Mesothelial cell of epicardium (in vitro differentiated cells): ENCODE results near the gene MUC5AC. TPM values are rescaled to one million over a fixed set of nuclear protein-coding genes. Genes with fewer than 3 reads are reported as not detected.
"Not testable (repeated sequence)": the region's sequence is repeated elsewhere in the genome, so short reads cannot be mapped to it uniquely, and the experiment has no call there.

Experiments used
- DNase-seq, 2 experiments: peaks; one replicate each; pipeline ENCODE4 v3.0.0; 2021; ENCODE audit warnings: low spot score in 2 of 2; ENCODE audit not compliant: unreplicated experiment in 2 of 2
- H3K27ac Mint-ChIP-seq: 2 replicates; pipeline ENCODE4 v1.8.0; 2021; ENCODE audit warnings: mixed read lengths
- H3K27me3 Mint-ChIP-seq: 2 replicates; pipeline ENCODE4 v1.8.0; 2021; ENCODE audit warnings: low read depth, mixed read lengths
- H3K36me3 Mint-ChIP-seq: 2 replicates; pipeline ENCODE4 v1.8.0; 2021; ENCODE audit warnings: mixed read lengths
- H3K4me1 Mint-ChIP-seq: 2 replicates; pipeline ENCODE4 v1.8.0; 2021; ENCODE audit warnings: mixed read lengths
- H3K4me3 Mint-ChIP-seq: 2 replicates; pipeline ENCODE4 v1.8.0; 2021; ENCODE audit warnings: mild to moderate bottlenecking, moderate library complexity, mixed read lengths
- H3K9me3 Mint-ChIP-seq: 2 replicates; pipeline ENCODE4 v1.8.0; 2021; ENCODE audit warnings: mixed read lengths
- total RNA-seq: library from RNA; stranded (reverse); gene quantifications from 3 replicates; pipeline ENCODE4 v1.2.1, GENCODE V29; 2021
- TF ChIP-seq, protein P1 (sequence below): fragments of 200-600 bp; sonication (generic); IDR thresholded peaks from one replicate; pipeline ENCODE4 v1.5.0; 2021; ENCODE audit warnings: antibody characterized with exemption; ENCODE audit not compliant: unreplicated experiment

Gene MUC5AC
- total RNA-seq, 1 donor from 2014 or later: not detected

DNA sequence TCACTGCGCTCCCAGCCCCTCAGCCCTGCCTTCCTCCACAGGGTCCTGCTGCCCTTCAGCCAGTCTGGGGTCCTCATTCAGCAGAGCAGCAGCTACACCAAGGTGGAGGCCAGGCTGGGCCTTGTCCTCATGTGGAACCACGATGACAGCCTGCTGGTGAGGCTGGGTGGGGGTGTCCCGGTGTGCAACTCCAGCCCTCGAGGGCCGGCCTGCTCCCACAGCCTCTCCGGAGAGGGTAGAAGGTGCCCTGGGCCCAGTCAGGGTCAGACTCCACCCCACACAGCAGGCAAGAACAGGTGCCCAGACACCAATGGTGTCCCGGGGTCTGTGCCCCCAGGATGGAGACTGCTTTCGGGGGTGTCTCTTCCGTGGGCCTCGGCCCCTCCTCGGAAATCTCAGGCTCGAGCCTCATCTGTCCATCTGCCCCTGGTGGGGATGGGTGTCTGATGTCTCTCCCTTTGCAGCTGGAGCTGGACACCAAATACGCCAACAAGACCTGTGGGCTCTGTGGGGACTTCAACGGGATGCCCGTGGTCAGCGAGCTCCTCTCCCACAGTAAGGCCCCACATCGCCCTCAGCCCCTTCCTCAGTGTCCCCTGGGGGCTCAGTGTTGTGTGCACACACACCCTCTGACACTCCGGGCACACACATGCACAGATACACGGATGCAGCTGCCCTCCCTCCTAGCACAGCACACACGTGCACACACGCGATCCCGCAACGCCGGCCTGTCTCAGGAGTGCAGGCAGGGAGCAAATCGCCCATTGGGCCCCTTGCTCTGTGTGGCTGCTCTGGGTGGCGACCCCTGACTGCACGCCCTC, 4.9 kb downstream of the MUC5AC start:
- no peak overlapping the region for H3K27ac Mint-ChIP-seq
- no peak for DNase-seq
- H3K4me1 Mint-ChIP-seq: no peaks in the 10 kb centered on the region
- H3K36me3 Mint-ChIP-seq: no peaks in the 10 kb centered on the region
- TF ChIP-seq, protein P1, sequence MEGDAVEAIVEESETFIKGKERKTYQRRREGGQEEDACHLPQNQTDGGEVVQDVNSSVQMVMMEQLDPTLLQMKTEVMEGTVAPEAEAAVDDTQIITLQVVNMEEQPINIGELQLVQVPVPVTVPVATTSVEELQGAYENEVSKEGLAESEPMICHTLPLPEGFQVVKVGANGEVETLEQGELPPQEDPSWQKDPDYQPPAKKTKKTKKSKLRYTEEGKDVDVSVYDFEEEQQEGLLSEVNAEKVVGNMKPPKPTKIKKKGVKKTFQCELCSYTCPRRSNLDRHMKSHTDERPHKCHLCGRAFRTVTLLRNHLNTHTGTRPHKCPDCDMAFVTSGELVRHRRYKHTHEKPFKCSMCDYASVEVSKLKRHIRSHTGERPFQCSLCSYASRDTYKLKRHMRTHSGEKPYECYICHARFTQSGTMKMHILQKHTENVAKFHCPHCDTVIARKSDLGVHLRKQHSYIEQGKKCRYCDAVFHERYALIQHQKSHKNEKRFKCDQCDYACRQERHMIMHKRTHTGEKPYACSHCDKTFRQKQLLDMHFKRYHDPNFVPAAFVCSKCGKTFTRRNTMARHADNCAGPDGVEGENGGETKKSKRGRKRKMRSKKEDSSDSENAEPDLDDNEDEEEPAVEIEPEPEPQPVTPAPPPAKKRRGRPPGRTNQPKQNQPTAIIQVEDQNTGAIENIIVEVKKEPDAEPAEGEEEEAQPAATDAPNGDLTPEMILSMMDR: no peak
- H3K4me3 Mint-ChIP-seq: no peak overlapping the region
- H3K9me3 Mint-ChIP-seq: no peaks in the 10 kb centered on the region
- H3K27me3 Mint-ChIP-seq: no peaks in the 10 kb centered on the region

DNA sequence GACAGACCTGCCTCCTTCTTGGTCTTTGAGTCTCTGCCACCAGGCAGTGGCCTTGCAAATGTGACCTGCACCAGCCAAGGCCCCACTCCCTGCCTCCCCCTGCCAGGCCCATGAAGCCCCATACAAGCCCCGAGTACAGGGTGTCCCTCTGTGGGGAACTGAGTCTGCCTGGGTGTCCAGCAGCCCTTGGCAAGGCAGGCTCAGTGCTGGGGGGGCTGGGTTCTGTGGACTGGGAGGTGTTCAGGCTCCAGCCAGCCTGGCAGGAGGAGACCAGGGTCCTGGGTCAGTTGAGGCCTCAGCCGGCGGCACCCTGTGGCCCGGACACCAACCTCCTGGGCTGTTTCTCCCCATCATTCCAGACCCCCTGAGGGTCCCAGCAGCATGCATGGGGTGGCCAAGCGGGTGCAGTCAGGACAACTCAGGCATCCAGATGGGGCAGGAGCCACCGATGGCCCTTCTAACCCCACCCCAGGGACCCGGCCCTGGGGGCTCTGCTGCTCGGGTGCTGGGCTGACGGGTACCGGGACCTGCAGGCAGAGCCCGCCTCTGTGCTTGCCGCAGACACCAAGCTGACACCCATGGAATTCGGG, 5.7 kb downstream of the MUC5AC start:
- H3K36me3 Mint-ChIP-seq: no peaks in the 10 kb centered on the region
- no peaks in the 10 kb centered on the region for H3K27me3 Mint-ChIP-seq
- H3K4me3 Mint-ChIP-seq: no peak overlapping the region
- no peak overlapping the region for H3K27ac Mint-ChIP-seq
- no peaks in the 10 kb centered on the region for H3K9me3 Mint-ChIP-seq
- TF ChIP-seq, protein P1: no peak
- no peaks in the 10 kb centered on the region for H3K4me1 Mint-ChIP-seq
- DNase-seq: no peak

DNA sequence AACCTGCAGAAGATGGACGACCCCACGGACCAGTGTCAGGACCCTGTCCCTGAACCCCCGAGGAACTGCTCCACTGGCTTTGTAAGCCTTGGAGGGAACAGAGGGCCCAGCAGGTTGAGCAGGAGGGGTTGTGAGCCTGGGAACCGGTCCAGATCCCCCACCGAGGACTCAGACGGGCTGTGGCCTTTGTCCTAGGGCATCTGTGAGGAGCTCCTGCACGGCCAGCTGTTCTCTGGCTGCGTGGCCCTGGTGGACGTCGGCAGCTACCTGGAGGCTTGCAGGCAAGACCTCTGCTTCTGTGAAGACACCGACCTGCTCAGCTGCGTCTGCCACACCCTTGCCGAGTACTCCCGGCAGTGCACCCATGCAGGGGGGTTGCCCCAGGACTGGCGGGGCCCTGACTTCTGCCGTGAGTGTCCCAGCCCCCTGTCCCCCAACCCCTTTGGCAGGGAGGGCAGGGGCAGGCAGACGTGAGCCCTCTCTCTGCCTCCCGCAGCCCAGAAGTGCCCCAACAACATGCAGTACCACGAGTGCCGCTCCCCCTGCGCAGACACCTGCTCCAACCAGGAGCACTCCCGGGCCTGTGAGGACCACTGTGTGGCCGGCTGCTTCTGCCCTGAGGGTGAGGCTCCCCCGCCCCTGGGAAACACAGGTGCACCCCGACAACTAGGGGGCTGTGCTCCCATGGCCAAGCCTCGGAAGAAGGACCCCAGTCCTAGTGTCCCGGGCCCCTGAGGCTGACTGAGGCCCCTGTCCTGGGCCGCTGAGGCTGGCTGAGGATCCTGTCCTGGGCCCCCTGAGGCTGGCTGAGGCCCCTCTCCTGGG, 6.4 kb downstream of the MUC5AC start:
- DNase-seq: no peak
- no peaks in the 10 kb centered on the region for H3K4me1 Mint-ChIP-seq
- H3K36me3 Mint-ChIP-seq: no peaks in the 10 kb centered on the region
- no peaks in the 10 kb centered on the region for H3K9me3 Mint-ChIP-seq
- no peak overlapping the region for H3K4me3 Mint-ChIP-seq
- no peaks in the 10 kb centered on the region for H3K27me3 Mint-ChIP-seq
- no peak overlapping the region for H3K27ac Mint-ChIP-seq
- TF ChIP-seq, protein P1: no peak

DNA sequence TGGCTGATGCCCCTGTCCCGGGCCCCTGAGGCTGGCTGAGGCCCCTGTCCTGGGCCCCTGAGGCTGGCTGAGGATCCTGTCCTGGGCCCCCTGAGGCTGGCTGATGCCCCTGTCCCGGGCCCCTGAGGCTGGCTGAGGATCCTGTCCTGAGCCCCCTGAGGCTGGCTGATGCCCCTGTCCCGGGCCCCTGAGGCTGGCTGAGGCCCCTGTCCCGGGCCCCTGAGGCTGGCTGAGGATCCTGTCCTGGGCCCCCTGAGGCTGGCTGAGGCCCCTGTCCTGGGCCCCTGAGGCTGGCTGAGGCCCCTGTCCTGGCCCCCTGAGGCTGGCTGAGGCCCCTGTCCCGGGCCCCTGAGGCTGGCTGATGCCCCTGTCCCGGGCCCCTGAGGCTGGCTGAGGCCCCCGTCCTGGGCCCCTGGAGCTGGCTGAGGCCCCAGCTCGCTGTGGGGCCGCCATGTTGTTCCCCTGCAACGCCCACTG, 7.1 kb downstream of the MUC5AC start:
- H3K4me1 Mint-ChIP-seq, H3K9me3 Mint-ChIP-seq, H3K27ac Mint-ChIP-seq, H3K27me3 Mint-ChIP-seq, H3K4me3 Mint-ChIP-seq, H3K36me3 Mint-ChIP-seq, DNase-seq: not testable (repeated sequence)

DNA sequence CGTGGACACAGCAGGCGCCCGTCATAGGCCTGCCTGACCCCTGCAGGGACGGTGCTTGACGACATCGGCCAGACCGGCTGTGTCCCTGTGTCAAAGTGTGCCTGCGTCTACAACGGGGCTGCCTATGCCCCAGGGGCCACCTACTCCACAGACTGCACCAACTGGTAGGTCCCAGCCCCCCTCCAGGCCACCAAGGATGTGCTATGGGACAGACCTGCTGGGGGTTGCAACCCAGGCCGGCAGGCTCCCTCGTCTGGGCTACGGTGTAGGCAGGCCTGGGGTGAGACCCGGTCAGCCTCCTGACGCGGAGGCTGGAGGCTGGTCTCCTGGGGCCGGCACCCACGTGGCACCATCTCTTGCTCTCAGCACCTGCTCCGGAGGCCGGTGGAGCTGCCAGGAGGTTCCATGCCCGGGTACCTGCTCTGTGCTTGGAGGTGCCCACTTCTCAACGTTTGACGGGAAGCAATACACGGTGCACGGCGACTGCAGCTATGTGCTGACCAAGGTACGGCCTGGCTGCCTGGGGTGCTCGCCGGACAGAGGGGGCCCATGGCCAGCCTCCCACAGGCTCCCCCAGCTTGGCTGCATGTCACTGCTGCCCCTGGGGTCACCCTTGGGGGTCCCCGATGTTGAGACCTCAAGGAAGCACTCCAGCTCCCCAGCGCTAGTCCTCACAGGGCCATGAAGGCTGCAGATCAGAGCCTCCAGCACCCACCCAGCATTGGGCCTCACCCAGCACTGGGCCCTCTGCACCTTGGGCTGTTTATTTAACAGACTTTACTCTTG, 7.7 kb downstream of the MUC5AC start:
- Mint-ChIP-seq H3K27ac (no peak overlapping the region), H3K4me3 (no peak overlapping the region), H3K4me1 (no peaks in the 10 kb centered on the region), H3K27me3 (no peaks in the 10 kb centered on the region), H3K36me3 (no peaks in the 10 kb centered on the region), H3K9me3 (no peaks in the 10 kb centered on the region)
- DNase-seq: no peak
- TF ChIP-seq, protein P1: no peak
